Measurements from ENCODE around the gene ZNF33B.

ZNF33B gene

GRCh38 chr10:42552188-42553063, 85.9 kb downstream of the ZNF33B start:
- Histone ChIP-seq H3K27me3 (replicated peaks in 2 of 5; ENCODE audit: control insufficient read depth in 4 of 5, insufficient read depth in 5 of 5, low read length in 4 of 5) (peaks cover 0 to 3% (median 0%) of the 10 kb centered on the region in 5 experiments), H3K36me3 (ENCODE audit: control insufficient read depth in 4 of 4, insufficient read depth in 4 of 4, low read length in 3 of 4) (peaks cover 0 to 25% (median 4%) of the 10 kb centered on the region in 4 experiments), H3K27ac (ENCODE audit: insufficient read depth in 1 of 2, low read depth in 1 of 2, low read length in 2 of 2, poor library complexity in 1 of 2, severe bottlenecking in 2 of 2) (peak overlapping the region in 1 of 2 experiments; percentile 71), H3K4me1 (ENCODE audit: control extremely low read depth in 1 of 4, control insufficient read depth in 4 of 4, insufficient read depth in 4 of 4, low read length in 3 of 4) (peaks cover 0 to 18% (median 15%) of the 10 kb centered on the region in 4 experiments), H3K9me3 (ENCODE audit: control extremely low read depth in 1 of 5, control insufficient read depth in 4 of 5, insufficient read depth in 2 of 5, low read depth in 1 of 5, low read length in 4 of 5) (peaks cover 0 to 11% (median 0%) of the 10 kb centered on the region in 5 experiments), H3K4me3 (ENCODE audit: control insufficient read depth in 1 of 7, extremely low read depth in 1 of 7, insufficient read depth in 4 of 7, low read depth in 2 of 7, low read length in 6 of 7) (peak overlapping the region; percentile 56 to 98 (median 89))
- ChIA-PET POLR2A (no interaction called here), CTCF (interaction anchor here (1.3 kb wide), 1 partner anchor 10 kb away, joined by 3 read pairs; no protein-coding TSS in a partner anchor)
- DNase-seq: peak; percentile 97 to 99 (median 98)
- WGBS (ENCODE audit: insufficient coverage): 0% methylated on average over 41 of the region's 61 CpGs

GRCh38 chr10:42551582-42552187, 86.7 kb downstream of the ZNF33B start:
- POLR2A ChIA-PET: no interaction called here
- Histone ChIP-seq H3K9me3 (ENCODE audit: control extremely low read depth in 1 of 5, control insufficient read depth in 4 of 5, insufficient read depth in 2 of 5, low read depth in 1 of 5, low read length in 4 of 5) (peaks cover 0 to 15% (median 0%) of the 10 kb centered on the region in 5 experiments), H3K4me3 (ENCODE audit: control insufficient read depth in 1 of 7, extremely low read depth in 1 of 7, insufficient read depth in 4 of 7, low read depth in 2 of 7, low read length in 6 of 7) (peak overlapping the region; percentile 56 to 98 (median 89)), H3K36me3 (ENCODE audit: control insufficient read depth in 4 of 4, insufficient read depth in 4 of 4, low read length in 3 of 4) (peaks cover 0 to 29% (median 6%) of the 10 kb centered on the region in 4 experiments), H3K4me1 (ENCODE audit: control extremely low read depth in 1 of 4, control insufficient read depth in 4 of 4, insufficient read depth in 4 of 4, low read length in 3 of 4) (peaks cover 0 to 18% (median 15%) of the 10 kb centered on the region in 4 experiments), H3K27me3 (replicated peaks in 2 of 5; ENCODE audit: control insufficient read depth in 4 of 5, insufficient read depth in 5 of 5, low read length in 4 of 5) (peaks cover 0 to 3% (median 0%) of the 10 kb centered on the region in 5 experiments), H3K27ac (ENCODE audit: insufficient read depth in 1 of 2, low read depth in 1 of 2, low read length in 2 of 2, poor library complexity in 1 of 2, severe bottlenecking in 2 of 2) (peak overlapping the region in 1 of 2 experiments; percentile 71)
- DNase-seq: no peak
- WGBS (ENCODE audit: insufficient coverage): 70% methylated on average over 16 of the region's 24 CpGs
- CTCF ChIA-PET: interaction anchor here (1.3 kb wide), 1 partner anchor 11 kb away, joined by 3 read pairs; no protein-coding TSS in a partner anchor

GRCh38 chr10:42549851-42550250, 88.5 kb downstream of the ZNF33B start:
- Histone ChIP-seq H3K4me3 (ENCODE audit: control insufficient read depth in 1 of 7, extremely low read depth in 1 of 7, insufficient read depth in 4 of 7, low read depth in 2 of 7, low read length in 6 of 7) (no peak overlapping the region), H3K9me3 (ENCODE audit: control extremely low read depth in 1 of 5, control insufficient read depth in 4 of 5, insufficient read depth in 2 of 5, low read depth in 1 of 5, low read length in 4 of 5) (peaks cover 0 to 25% (median 0%) of the 10 kb centered on the region in 5 experiments), H3K27ac (ENCODE audit: insufficient read depth in 1 of 2, low read depth in 1 of 2, low read length in 2 of 2, poor library complexity in 1 of 2, severe bottlenecking in 2 of 2) (no peak overlapping the region), H3K4me1 (ENCODE audit: control extremely low read depth in 1 of 4, control insufficient read depth in 4 of 4, insufficient read depth in 4 of 4, low read length in 3 of 4) (peaks cover 0 to 18% (median 15%) of the 10 kb centered on the region in 4 experiments), H3K27me3 (replicated peaks in 2 of 5; ENCODE audit: control insufficient read depth in 4 of 5, insufficient read depth in 5 of 5, low read length in 4 of 5) (no peaks in the 10 kb centered on the region), H3K36me3 (ENCODE audit: control insufficient read depth in 4 of 4, insufficient read depth in 4 of 4, low read length in 3 of 4) (peaks cover 0 to 32% (median 6%) of the 10 kb centered on the region in 4 experiments)
- POLR2A ChIA-PET: no interaction called here
- 89% methylated on average over 3 of the region's 3 CpGs for WGBS (ENCODE audit: insufficient coverage)
- CTCF ChIA-PET: no interaction called here
- no peak for DNase-seq

- Histone ChIP-seq H3K36me3 (ENCODE audit: control insufficient read depth in 4 of 4, insufficient read depth in 4 of 4, low read length in 3 of 4) (peaks cover 0 to 44% (median 6%) of the 10 kb centered on the region in 4 experiments), H3K27ac (ENCODE audit: insufficient read depth in 1 of 2, low read depth in 1 of 2, low read length in 2 of 2, poor library complexity in 1 of 2, severe bottlenecking in 2 of 2) (no peak overlapping the region), H3K4me3 (ENCODE audit: control insufficient read depth in 1 of 7, extremely low read depth in 1 of 7, insufficient read depth in 4 of 7, low read depth in 2 of 7, low read length in 6 of 7) (no peak overlapping the region), H3K4me1 (ENCODE audit: control extremely low read depth in 1 of 4, control insufficient read depth in 4 of 4, insufficient read depth in 4 of 4, low read length in 3 of 4) (peaks cover 0 to 17% (median 15%) of the 10 kb centered on the region in 4 experiments), H3K27me3 (replicated peaks in 2 of 5; ENCODE audit: control insufficient read depth in 4 of 5, insufficient read depth in 5 of 5, low read length in 4 of 5) (no peaks in the 10 kb centered on the region), H3K9me3 (ENCODE audit: control extremely low read depth in 1 of 5, control insufficient read depth in 4 of 5, insufficient read depth in 2 of 5, low read depth in 1 of 5, low read length in 4 of 5) (peaks cover 6 to 41% (median 9%) of the 10 kb centered on the region in 5 experiments)
- ChIA-PET CTCF (no interaction called here), POLR2A (no interaction called here)
- WGBS (ENCODE audit: insufficient coverage): 100% methylated on average over 1 of the region's 3 CpGs
- no peak for DNase-seq
Measured at GRCh38 chr10:42548254-42548653, 90.1 kb downstream of the ZNF33B start.

- ChIA-PET CTCF (no interaction called here), POLR2A (no interaction called here)
- Histone ChIP-seq H3K27me3 (replicated peaks in 2 of 5; ENCODE audit: control insufficient read depth in 4 of 5, insufficient read depth in 5 of 5, low read length in 4 of 5) (no peaks in the 10 kb centered on the region), H3K9me3 (ENCODE audit: control extremely low read depth in 1 of 5, control insufficient read depth in 4 of 5, insufficient read depth in 2 of 5, low read depth in 1 of 5, low read length in 4 of 5) (peaks cover 12 to 66% (median 16%) of the 10 kb centered on the region in 5 experiments), H3K27ac (ENCODE audit: insufficient read depth in 1 of 2, low read depth in 1 of 2, low read length in 2 of 2, poor library complexity in 1 of 2, severe bottlenecking in 2 of 2) (no peak overlapping the region), H3K4me1 (ENCODE audit: control extremely low read depth in 1 of 4, control insufficient read depth in 4 of 4, insufficient read depth in 4 of 4, low read length in 3 of 4) (no peaks in the 10 kb centered on the region), H3K4me3 (ENCODE audit: control insufficient read depth in 1 of 7, extremely low read depth in 1 of 7, insufficient read depth in 4 of 7, low read depth in 2 of 7, low read length in 6 of 7) (no peak overlapping the region), H3K36me3 (ENCODE audit: control insufficient read depth in 4 of 4, insufficient read depth in 4 of 4, low read length in 3 of 4) (peaks cover 3 to 55% (median 7%) of the 10 kb centered on the region in 4 experiments)
- peak in 2 of 3 donors; percentile 33 to 55 for DNase-seq
Measured at GRCh38 chr10:42544945-42545344, 93.4 kb downstream of the ZNF33B start.

- H3K27me3 ChIP-seq (replicated peaks in 2 of 5; ENCODE audit: control insufficient read depth in 4 of 5, insufficient read depth in 5 of 5, low read length in 4 of 5): no peaks in the 10 kb centered on the region
- peaks cover 15 to 74% (median 22%) of the 10 kb centered on the region in 5 experiments for H3K9me3 ChIP-seq (ENCODE audit: control extremely low read depth in 1 of 5, control insufficient read depth in 4 of 5, insufficient read depth in 2 of 5, low read depth in 1 of 5, low read length in 4 of 5)
- 100% methylated on average over 4 of the region's 5 CpGs for WGBS (ENCODE audit: insufficient coverage)
- H3K4me1 ChIP-seq (ENCODE audit: control extremely low read depth in 1 of 4, control insufficient read depth in 4 of 4, insufficient read depth in 4 of 4, low read length in 3 of 4): no peaks in the 10 kb centered on the region
- CTCF ChIA-PET: no interaction called here
- no peak overlapping the region for H3K4me3 ChIP-seq (ENCODE audit: control insufficient read depth in 1 of 7, extremely low read depth in 1 of 7, insufficient read depth in 4 of 7, low read depth in 2 of 7, low read length in 6 of 7)
- POLR2A ChIA-PET: no interaction called here
- peaks cover 0 to 59% (median 7%) of the 10 kb centered on the region in 4 experiments for H3K36me3 ChIP-seq (ENCODE audit: control insufficient read depth in 4 of 4, insufficient read depth in 4 of 4, low read length in 3 of 4)
- no peak overlapping the region for H3K27ac ChIP-seq (ENCODE audit: insufficient read depth in 1 of 2, low read depth in 1 of 2, low read length in 2 of 2, poor library complexity in 1 of 2, severe bottlenecking in 2 of 2)
- no peak for DNase-seq
Measured at GRCh38 chr10:42543840-42544372, 94.5 kb downstream of the ZNF33B start.

Data from common myeloid progenitor, CD34-positive (primary cell).